Activated CD4-positive, alpha-beta T cell treated with anti-CD3 and anti-CD28 coated beads for 36 hours (primary cell): ENCODE data around the gene TPK1. TPM values are rescaled to one million over a fixed set of nuclear protein-coding genes. Genes with fewer than 3 reads are reported as not detected.
"Not testable (repeated sequence)": the region's sequence is repeated elsewhere in the genome, so short reads cannot be mapped to it uniquely, and the experiment has no call there.

ENCODE experiments used
- ATAC-seq: fragments of 200-7000 bp; cut with Tn5 transposase; one replicate; pipeline ENCODE4 v1.10.0; 2021; ENCODE audit warnings: mild to moderate bottlenecking, moderate library complexity
- CTCF ChIA-PET: fragments of 350-600 bp; sonication (Branson Sonifier 250); formaldehyde crosslinking; loops from one replicate; lab custom pipeline; 2021; ENCODE audit warnings: antibody characterized with exemption; lab: Charles Lee
- POLR2A ChIA-PET: fragments of 350-600 bp; sonication (Branson Sonifier 250); formaldehyde crosslinking; loops from one replicate; lab custom pipeline; 2021; ENCODE audit warnings: antibody characterized with exemption, inconsistent platforms; lab: Charles Lee
- DNase-seq: peaks from one replicate; pipeline ENCODE4 v3.0.0-alpha.2; 2020
- H3K27ac Mint-ChIP-seq: one replicate; pipeline ENCODE4 v1.8.0; 2021; ENCODE audit warnings: mixed read lengths
- H3K27me3 Mint-ChIP-seq: one replicate; pipeline ENCODE4 v1.8.0; 2021; ENCODE audit warnings: mixed read lengths
- H3K36me3 Mint-ChIP-seq: one replicate; pipeline ENCODE4 v1.8.0; 2021; ENCODE audit warnings: low read depth, mixed read lengths
- H3K4me1 Mint-ChIP-seq: one replicate; pipeline ENCODE4 v1.8.0; 2021; ENCODE audit warnings: mixed read lengths
- H3K4me3 Mint-ChIP-seq: one replicate; pipeline ENCODE4 v1.8.0; 2021; ENCODE audit warnings: mild to moderate bottlenecking, moderate library complexity, mixed read lengths
- H3K9me3 Mint-ChIP-seq: one replicate; pipeline ENCODE4 v1.8.0; 2021; ENCODE audit warnings: low read depth, mixed read lengths
- intact Hi-C, 2 experiments: fragments of 100-400 bp; cut with DNase I in 1 of 2; cut with micrococcal nuclease in 1 of 2; formaldehyde crosslinking; loops; one replicate each; pipeline versions ENCODE4 v1.14.2 to v1.15.1; 2022 to 2024; cut with DNase I, micrococcal nuclease
- total RNA-seq, 2 experiments: library from RNA; stranded (reverse); gene quantifications; one replicate each; pipeline ENCODE4 v1.2.3, GENCODE V29; 2021

Gene TPK1
- total RNA-seq, 2 experiments from 2014 or later = 16.5 to 16.6 TPM

GRCh38 chr7:144800678-144801436, 35.0 kb downstream of the TPK1 start:
- H3K27me3 Mint-ChIP-seq, POLR2A ChIA-PET, DNase-seq, ATAC-seq, intact Hi-C loops, H3K9me3 Mint-ChIP-seq, H3K27ac Mint-ChIP-seq, H3K4me3 Mint-ChIP-seq: not testable (repeated sequence)
- CTCF ChIA-PET = interaction anchor here (0.6 kb wide), 1 partner anchor 36 kb away, joined by 3 read pairs; no protein-coding TSS in a partner anchor
- Mint-ChIP-seq H3K4me1 (peaks cover 30% of the 10 kb centered on the region), H3K36me3 (peaks cover 52% of the 10 kb centered on the region)

- no peaks in the 10 kb centered on the region for H3K27me3 Mint-ChIP-seq
- CTCF ChIA-PET = interaction anchor here (0.7 kb wide), 1 partner anchor 10 kb away, joined by 3 read pairs; no protein-coding TSS in a partner anchor
- peaks cover 35% of the 10 kb centered on the region for H3K36me3 Mint-ChIP-seq
- intact Hi-C loops = no loop called here
- POLR2A ChIA-PET = no interaction called here
- H3K27ac Mint-ChIP-seq = no peak overlapping the region
- peaks cover 20% of the 10 kb centered on the region for H3K4me1 Mint-ChIP-seq
- ATAC-seq (no peak), DNase-seq (no peak)
- H3K9me3 Mint-ChIP-seq = peaks cover 10% of the 10 kb centered on the region
- no peak overlapping the region for H3K4me3 Mint-ChIP-seq
Observed at GRCh38 chr7:144796919-144797318, 38.9 kb downstream of the TPK1 start.

DNA sequence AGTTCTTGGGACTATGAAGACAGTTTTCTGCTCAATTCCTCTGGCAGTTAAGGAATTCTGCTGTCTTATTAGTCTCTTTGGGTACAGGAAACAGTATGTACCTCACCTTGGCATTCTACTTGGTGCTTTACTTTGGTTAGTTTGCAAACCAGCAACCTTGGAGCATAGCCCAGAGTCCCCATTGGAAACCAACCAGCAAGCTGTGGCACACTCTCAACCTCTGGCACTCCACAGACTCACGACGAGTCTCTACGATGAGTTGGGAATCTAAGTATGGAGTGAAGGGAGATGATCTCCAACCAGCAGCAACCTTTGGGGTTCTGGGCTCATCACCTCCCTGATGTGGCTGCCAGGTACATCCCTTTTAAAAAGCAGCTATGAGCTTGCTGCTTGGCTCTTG, 43.8 kb downstream of the TPK1 start:
- ATAC-seq (no peak), DNase-seq (no peak)
- Mint-ChIP-seq H3K36me3 (peaks cover 2% of the 10 kb centered on the region), H3K4me3 (no peak overlapping the region), H3K9me3 (no peaks in the 10 kb centered on the region), H3K27me3 (no peaks in the 10 kb centered on the region), H3K4me1 (peaks cover 9% of the 10 kb centered on the region), H3K27ac (no peak overlapping the region)
- POLR2A ChIA-PET = interaction anchor here (0.6 kb wide), 1 partner anchor 1378 kb away, joined by 3 read pairs; no protein-coding TSS in a partner anchor
- CTCF ChIA-PET = interaction anchor here (0.8 kb wide), 1 partner anchor 20 kb away, joined by 3 read pairs; no protein-coding TSS in a partner anchor
- intact Hi-C loops = no loop called here

- H3K9me3 Mint-ChIP-seq = no peaks in the 10 kb centered on the region
- DNase-seq (no peak), ATAC-seq (no peak)
- H3K4me3 Mint-ChIP-seq = no peak overlapping the region
- CTCF ChIA-PET = no interaction called here
- H3K36me3 Mint-ChIP-seq = peaks cover 2% of the 10 kb centered on the region
- H3K4me1 Mint-ChIP-seq = peaks cover 12% of the 10 kb centered on the region
- H3K27ac Mint-ChIP-seq = no peak overlapping the region
- intact Hi-C loops = no loop called here
- POLR2A ChIA-PET = no interaction called here
- no peaks in the 10 kb centered on the region for H3K27me3 Mint-ChIP-seq
Observed at GRCh38 chr7:144791488-144791887, 44.4 kb downstream of the TPK1 start.

- ATAC-seq (no peak), DNase-seq (peak; percentile 17)
- H3K36me3 Mint-ChIP-seq = no peaks in the 10 kb centered on the region
- no peak overlapping the region for H3K27ac Mint-ChIP-seq
- no peaks in the 10 kb centered on the region for H3K27me3 Mint-ChIP-seq
- CTCF ChIA-PET = interaction anchor here (1.0 to 1.6 kb wide), 6 partner anchors 9 to 51 kb away, joined by 3 to 4 read pairs (median 3); no protein-coding TSS in a partner anchor
- POLR2A ChIA-PET = interaction anchor here (1.2 kb wide), 1 partner anchor 49 kb away, joined by 3 read pairs; the partner anchor contains the start of gene TPK1
- H3K4me1 Mint-ChIP-seq = peaks cover 18% of the 10 kb centered on the region
- intact Hi-C loops = no loop called here
- H3K4me3 Mint-ChIP-seq = no peak overlapping the region
- H3K9me3 Mint-ChIP-seq = no peaks in the 10 kb centered on the region
Observed at GRCh38 chr7:144787127-144787526, 48.7 kb downstream of the TPK1 start.

DNA sequence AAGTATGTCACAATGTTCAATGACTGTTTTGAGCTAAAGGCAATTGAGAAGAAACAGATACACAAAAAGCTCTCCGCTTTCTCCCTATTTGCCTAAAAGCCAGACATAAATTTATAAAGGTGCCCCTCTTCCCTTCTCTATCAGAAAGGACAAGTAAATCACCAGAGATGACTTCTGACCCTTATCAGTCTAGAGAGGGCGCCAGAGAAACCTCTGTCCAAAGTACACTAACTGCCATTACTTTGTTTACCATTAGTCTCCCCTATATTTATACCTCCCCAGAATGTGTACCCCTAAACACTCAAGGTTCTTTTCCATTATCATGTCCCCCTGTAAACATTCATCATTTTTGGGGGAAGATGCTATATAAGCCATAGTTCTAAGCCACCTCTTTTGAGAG, 49.3 kb downstream of the TPK1 start:
- peaks cover 24% of the 10 kb centered on the region for H3K4me1 Mint-ChIP-seq
- no peaks in the 10 kb centered on the region for H3K27me3 Mint-ChIP-seq
- CTCF ChIA-PET = interaction anchor here (1.0 to 2.1 kb wide), 6 partner anchors 10 to 68 kb away, joined by 3 to 9 read pairs (median 4); no protein-coding TSS in a partner anchor
- H3K36me3 Mint-ChIP-seq = no peaks in the 10 kb centered on the region
- POLR2A ChIA-PET = no interaction called here
- no peak overlapping the region for H3K27ac Mint-ChIP-seq
- peak; percentile 59 for ATAC-seq
- no peak overlapping the region for H3K4me3 Mint-ChIP-seq
- intact Hi-C loops = no loop called here
- no peaks in the 10 kb centered on the region for H3K9me3 Mint-ChIP-seq
- no peak for DNase-seq

GRCh38 chr7:144786079-144786478, 49.8 kb downstream of the TPK1 start:
- DNase-seq = no peak

DNA sequence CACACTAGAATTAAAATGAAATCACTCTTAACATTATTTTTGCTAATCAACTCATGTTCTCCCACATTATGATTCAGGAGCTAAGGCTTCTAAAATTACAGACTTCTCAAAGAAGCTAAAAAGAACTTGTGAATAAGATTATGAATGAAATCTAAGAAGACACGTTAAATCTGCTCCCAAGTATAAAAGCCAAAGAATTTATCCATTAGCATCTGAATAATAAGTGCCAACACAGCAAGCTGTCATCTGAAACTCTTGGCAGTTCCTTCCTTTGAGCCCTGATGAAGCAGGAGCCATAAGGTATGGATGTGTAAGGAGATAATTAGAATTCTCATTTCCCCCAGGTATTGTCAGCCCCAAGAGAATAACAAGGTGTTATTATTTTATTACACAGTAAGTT, 50.3 kb downstream of the TPK1 start:
- DNase-seq (no peak), ATAC-seq (no peak)
- intact Hi-C loops = no loop called here
- ChIA-PET POLR2A (no interaction called here), CTCF (interaction anchor here (0.7 to 2.1 kb wide), 7 partner anchors 10 to 69 kb away, joined by 3 to 9 read pairs (median 4); partner anchors contain the start of gene TPK1)
- H3K27ac Mint-ChIP-seq = no peak overlapping the region
- no peaks in the 10 kb centered on the region for H3K36me3 Mint-ChIP-seq
- peaks cover 18% of the 10 kb centered on the region for H3K4me1 Mint-ChIP-seq
- H3K4me3 Mint-ChIP-seq = no peak overlapping the region
- no peaks in the 10 kb centered on the region for H3K9me3 Mint-ChIP-seq
- H3K27me3 Mint-ChIP-seq = no peaks in the 10 kb centered on the region

More at GRCh38 chr7:144786079-144786478, 49.8 kb downstream of the TPK1 start:
- ChIA-PET CTCF (interaction anchor here (1.4 to 2.1 kb wide), 5 partner anchors 9 to 69 kb away, joined by 3 to 9 read pairs (median 5); no protein-coding TSS in a partner anchor), POLR2A (no interaction called here)
- H3K27me3 Mint-ChIP-seq = no peaks in the 10 kb centered on the region
- peaks cover 21% of the 10 kb centered on the region for H3K4me1 Mint-ChIP-seq
- intact Hi-C loops = no loop called here
- no peaks in the 10 kb centered on the region for H3K9me3 Mint-ChIP-seq
- no peak overlapping the region for H3K27ac Mint-ChIP-seq
- ATAC-seq = no peak
- H3K36me3 Mint-ChIP-seq = no peaks in the 10 kb centered on the region
- no peak overlapping the region for H3K4me3 Mint-ChIP-seq

GRCh38 chr7:144784943-144785342, 50.9 kb downstream of the TPK1 start:
- ChIA-PET CTCF (interaction anchor here (0.7 to 2.1 kb wide), 6 partner anchors 10 to 51 kb away, joined by 3 to 9 read pairs (median 4); partner anchors contain the start of gene TPK1), POLR2A (no interaction called here)
- intact Hi-C loops = no loop called here
- Mint-ChIP-seq H3K4me3 (no peak overlapping the region), H3K27ac (no peak overlapping the region), H3K4me1 (peaks cover 15% of the 10 kb centered on the region), H3K27me3 (no peaks in the 10 kb centered on the region), H3K36me3 (no peaks in the 10 kb centered on the region), H3K9me3 (no peaks in the 10 kb centered on the region)
- no peak for DNase-seq
- no peak for ATAC-seq

DNA sequence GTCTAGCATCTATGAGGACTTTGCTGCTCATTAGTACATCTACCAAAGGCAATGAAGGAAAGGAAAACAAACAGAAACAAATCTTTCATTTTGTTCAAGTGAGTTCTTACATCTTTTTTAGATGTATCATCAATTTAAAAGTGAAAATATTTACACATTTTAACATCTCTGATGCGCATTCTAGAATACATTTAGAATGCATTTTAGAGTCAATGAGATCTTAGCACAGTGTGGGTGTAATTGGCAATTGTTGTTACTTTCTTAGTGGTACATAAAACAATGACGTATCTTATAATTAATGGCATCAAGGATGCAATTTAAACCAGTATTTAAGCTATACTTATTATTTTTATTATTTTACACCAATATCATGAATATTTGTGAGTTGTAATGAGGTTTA, 51.4 kb downstream of the TPK1 start:
- CTCF ChIA-PET = interaction anchor here (1.0 to 2.1 kb wide), 4 partner anchors 22 to 51 kb away, joined by 3 to 9 read pairs (median 4); partner anchors contain the start of gene TPK1
- Mint-ChIP-seq H3K4me1 (peaks cover 15% of the 10 kb centered on the region), H3K27ac (no peak overlapping the region), H3K4me3 (no peak overlapping the region), H3K36me3 (no peaks in the 10 kb centered on the region), H3K27me3 (no peaks in the 10 kb centered on the region), H3K9me3 (no peaks in the 10 kb centered on the region)
- POLR2A ChIA-PET = no interaction called here
- DNase-seq = no peak
- no peak for ATAC-seq
- intact Hi-C loops = no loop called here

DNA sequence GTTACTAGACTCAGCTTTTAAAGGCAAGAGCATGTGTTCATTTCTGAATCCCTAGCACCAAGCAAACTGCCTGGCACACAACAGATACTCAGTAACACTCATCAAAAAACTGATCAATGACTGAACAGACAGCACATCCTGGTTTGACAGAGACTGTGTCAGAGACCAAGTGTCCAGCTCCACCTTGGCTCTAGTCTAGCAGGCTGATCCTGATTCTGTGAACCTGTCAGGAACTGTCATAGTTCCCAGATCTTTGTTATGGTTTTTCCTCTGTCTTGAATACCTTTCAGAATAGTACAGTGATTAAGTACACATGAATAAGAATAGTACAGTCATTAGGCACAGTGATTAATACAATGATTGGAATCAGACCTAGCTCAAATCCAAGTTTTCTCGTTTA, 53.0 kb downstream of the TPK1 start:
- Mint-ChIP-seq H3K27me3 (no peaks in the 10 kb centered on the region), H3K36me3 (no peaks in the 10 kb centered on the region), H3K4me3 (no peak overlapping the region), H3K27ac (no peak overlapping the region), H3K9me3 (no peaks in the 10 kb centered on the region), H3K4me1 (peaks cover 20% of the 10 kb centered on the region)
- ChIA-PET CTCF (interaction anchor here (0.6 to 0.7 kb wide), 2 partner anchors 44 to 146 kb away, joined by 3 read pairs; no protein-coding TSS in a partner anchor), POLR2A (interaction anchor here (1.1 kb wide), 1 partner anchor 52 kb away, joined by 3 read pairs; no protein-coding TSS in a partner anchor)
- intact Hi-C loops = no loop called here
- DNase-seq = no peak
- peak; percentile 43 for ATAC-seq
